ENCODE measurements around the gene SNX13.
"Not testable (repeated sequence)": the region's sequence is repeated elsewhere in the genome, so short reads cannot be mapped to it uniquely, and the experiment has no call there.

SNX13 gene

DNA sequence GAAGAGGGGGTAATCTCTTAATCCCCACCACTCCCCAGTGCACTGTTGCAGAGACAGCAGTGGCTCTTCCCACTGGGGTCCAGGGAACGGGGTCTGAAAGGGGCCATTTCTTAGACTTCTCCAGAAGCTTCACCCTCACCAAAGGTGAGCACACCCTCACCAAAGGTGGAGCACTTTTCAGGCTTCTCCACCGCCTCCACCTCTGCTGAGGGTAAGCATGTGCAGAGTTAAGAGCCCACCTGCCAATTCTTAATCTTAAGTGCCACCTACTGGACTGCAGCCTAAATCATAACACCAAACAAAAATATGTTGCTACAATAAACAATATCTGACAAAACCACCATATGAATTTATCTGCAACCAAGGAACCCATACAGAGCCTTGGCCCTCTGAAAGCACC is 27.0 kb downstream of the SNX13 start:
- Histone ChIP-seq H3K9ac (ENCODE audit: insufficient read length) (no peak overlapping the region), H3K27ac (no peak overlapping the region), H3K4me3 (no peak overlapping the region), H3K9me3 (ENCODE audit: low read depth, low read length) (peaks cover 15% of the 10 kb centered on the region; the same call in 1 of the 2 replicates), H3K36me3 (ENCODE audit: insufficient read depth, low read length) (peaks cover 15% of the 10 kb centered on the region; the same call in 1 of the 2 replicates)
- DNase-seq (ENCODE audit: low read depth, low spot score) = no peak
- no peak for TF ChIP-seq POLR2AphosphoS5 (IDR thresholded peaks at IDR 0.05; ENCODE audit: borderline replicate concordance, low read depth, low read length)
- no peak for TF ChIP-seq FOXP2 (optimal IDR thresholded peaks at IDR 0.05; ENCODE audit: control extremely low read depth, extremely low read length, insufficient read depth)

DNA sequence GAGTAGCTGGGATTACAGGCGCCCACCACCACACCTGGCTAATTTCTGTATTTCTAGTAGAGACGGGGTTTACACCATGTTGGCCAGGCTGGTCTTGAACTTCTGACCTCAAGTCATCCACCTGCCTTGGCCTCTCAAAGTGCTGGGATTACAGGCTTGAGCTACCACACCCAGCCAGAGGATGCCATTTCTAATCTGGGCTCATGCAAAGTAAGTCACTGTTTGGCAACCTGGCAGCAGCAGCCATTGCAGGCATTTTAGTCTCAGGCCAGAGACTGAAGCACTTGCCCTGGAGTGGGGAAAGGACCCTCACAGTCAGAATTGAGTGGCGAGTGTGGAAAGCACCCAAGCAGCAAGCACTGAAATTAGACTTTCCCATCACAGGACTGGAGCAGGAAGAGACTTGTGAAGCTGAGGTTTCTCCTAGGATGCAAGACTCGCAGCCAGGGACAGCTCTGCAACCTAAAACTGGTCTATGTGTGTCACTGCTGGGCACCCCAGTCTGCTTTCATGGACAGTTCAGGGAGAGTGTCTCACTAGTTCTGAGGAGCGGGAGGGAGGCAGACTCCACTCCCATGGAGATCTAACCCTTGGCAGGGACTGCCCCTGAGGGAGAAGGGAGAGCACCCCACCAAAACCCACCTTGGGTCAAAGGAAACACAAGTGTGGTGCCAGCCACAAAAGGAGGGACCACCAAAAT is 27.6 kb downstream of the SNX13 start:
- peaks cover 17% of the 10 kb centered on the region; the same call in 1 of the 2 replicates for H3K36me3 ChIP-seq (ENCODE audit: insufficient read depth, low read length)
- H3K27ac ChIP-seq = no peak overlapping the region
- TF ChIP-seq EZH2 (IDR thresholded peaks at IDR 0.05) (no peak), FOXP2 (optimal IDR thresholded peaks at IDR 0.05; ENCODE audit: control extremely low read depth, extremely low read length, insufficient read depth) (no peak), POLR2AphosphoS5 (IDR thresholded peaks at IDR 0.05; ENCODE audit: borderline replicate concordance, low read depth, low read length) (no peak)
- DNase-seq (ENCODE audit: low read depth, low spot score) = no peak
- H3K4me3 ChIP-seq = no peak overlapping the region
- peaks cover 12% of the 10 kb centered on the region; the same call in 1 of the 2 replicates for H3K9me3 ChIP-seq (ENCODE audit: low read depth, low read length)
- no peak overlapping the region for H3K9ac ChIP-seq (ENCODE audit: insufficient read length)

DNA sequence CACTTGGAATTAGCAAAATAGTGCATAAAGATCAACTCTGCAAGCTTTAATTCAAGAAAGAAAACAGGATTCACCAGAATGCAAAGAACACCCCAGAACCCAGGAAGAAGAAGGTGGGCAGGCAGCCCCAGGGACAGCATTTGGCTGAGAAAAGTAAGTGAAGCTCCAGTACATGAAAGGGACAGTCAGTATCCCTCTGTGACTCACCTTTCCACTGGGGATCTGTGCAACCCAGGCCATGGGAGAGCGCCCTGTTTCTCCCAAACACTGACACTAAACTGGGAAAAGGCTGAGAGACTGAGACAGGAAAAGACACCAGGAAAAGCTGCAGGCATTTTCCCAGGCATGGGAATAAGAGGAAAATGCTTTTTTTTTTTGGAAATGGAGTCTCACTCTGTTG is 28.2 kb downstream of the SNX13 start:
- Histone ChIP-seq H3K9me3 (ENCODE audit: low read depth, low read length) (peaks cover 6% of the 10 kb centered on the region; the same call in 1 of the 2 replicates), H3K27ac (no peak overlapping the region), H3K9ac (ENCODE audit: insufficient read length) (no peak overlapping the region), H3K36me3 (ENCODE audit: insufficient read depth, low read length) (peaks cover 20% of the 10 kb centered on the region; the same call in 1 of the 2 replicates), H3K4me3 (no peak overlapping the region)
- no peak for DNase-seq (ENCODE audit: low read depth, low spot score)
- TF ChIP-seq FOXP2 (optimal IDR thresholded peaks at IDR 0.05; ENCODE audit: control extremely low read depth, extremely low read length, insufficient read depth) (no peak), EZH2 (IDR thresholded peaks at IDR 0.05) (no peak), POLR2AphosphoS5 (IDR thresholded peaks at IDR 0.05; ENCODE audit: borderline replicate concordance, low read depth, low read length) (no peak)

DNA sequence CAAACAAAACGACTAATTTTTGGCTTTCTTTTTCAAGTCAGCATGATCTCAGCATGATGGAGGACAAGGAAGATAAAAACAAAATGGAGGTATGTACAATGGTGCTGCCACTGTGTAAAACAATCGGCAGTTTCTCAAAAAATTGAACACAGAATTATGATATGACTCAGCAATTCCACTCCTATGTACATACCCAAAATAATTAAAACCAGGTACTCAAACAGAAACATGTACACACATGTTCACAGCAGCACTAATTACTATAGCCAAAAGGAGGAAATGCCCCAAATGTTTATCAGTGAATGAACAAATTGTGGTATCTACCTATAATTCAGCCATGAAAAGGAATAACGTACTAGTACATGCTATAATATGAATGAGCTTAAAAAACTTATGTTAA is 29.9 kb downstream of the SNX13 start:
- no peak for DNase-seq (ENCODE audit: low read depth, low spot score)
- Histone ChIP-seq H3K27ac (no peak overlapping the region), H3K9ac (ENCODE audit: insufficient read length) (no peak overlapping the region), H3K36me3 (ENCODE audit: insufficient read depth, low read length) (peaks cover 22% of the 10 kb centered on the region; the same call in 1 of the 2 replicates), H3K4me3 (no peak overlapping the region), H3K9me3 (ENCODE audit: low read depth, low read length) (peaks cover 3% of the 10 kb centered on the region; the same call in 1 of the 2 replicates)
- TF ChIP-seq EZH2 (IDR thresholded peaks at IDR 0.05) (no peak), POLR2AphosphoS5 (IDR thresholded peaks at IDR 0.05; ENCODE audit: borderline replicate concordance, low read depth, low read length) (no peak), FOXP2 (optimal IDR thresholded peaks at IDR 0.05; ENCODE audit: control extremely low read depth, extremely low read length, insufficient read depth) (no peak)

DNA sequence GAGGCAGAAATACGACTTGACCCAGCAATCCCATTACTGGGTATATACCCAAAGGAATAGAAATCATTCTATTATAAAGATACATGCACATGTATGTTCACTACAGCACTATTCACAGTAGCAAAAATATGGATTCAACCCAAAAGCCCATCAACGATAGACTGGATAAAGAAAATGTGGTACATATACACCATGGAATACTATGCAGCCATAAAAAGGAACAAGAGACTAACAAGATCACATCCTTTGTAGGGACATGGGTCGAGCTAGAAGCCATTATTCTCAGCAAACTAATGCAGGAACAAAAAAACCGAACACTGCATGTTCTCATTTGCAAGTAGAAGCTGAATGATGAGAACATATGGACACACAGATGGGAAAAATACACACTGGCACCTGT is 31.0 kb downstream of the SNX13 start:
- DNase-seq (ENCODE audit: low read depth, low spot score); H3K9ac ChIP-seq (ENCODE audit: insufficient read length): not testable (repeated sequence)
- peaks cover 22% of the 10 kb centered on the region; the same call in 1 of the 2 replicates for H3K36me3 ChIP-seq (ENCODE audit: insufficient read depth, low read length)

DNA sequence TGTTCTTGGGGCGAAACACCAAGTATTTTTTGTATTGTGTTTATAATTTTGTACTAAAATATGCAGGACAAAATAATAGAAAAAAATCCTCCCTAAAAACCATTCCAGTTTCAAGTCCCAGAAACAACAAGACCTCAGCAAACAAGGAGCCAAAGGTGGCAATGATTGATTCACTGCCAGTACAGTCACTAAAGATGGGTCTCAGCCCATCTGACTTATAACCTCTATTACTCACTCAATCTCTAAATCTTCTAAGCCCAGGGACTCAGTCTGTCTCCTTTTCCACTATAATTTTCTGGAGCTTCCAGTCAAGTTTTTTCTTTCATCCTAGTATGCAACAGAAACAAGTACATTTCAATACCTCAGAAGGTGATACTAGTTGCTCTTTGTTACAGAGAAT is 33.3 kb downstream of the SNX13 start:
- Histone ChIP-seq H3K9me3 (ENCODE audit: low read depth, low read length) (peaks cover 3% of the 10 kb centered on the region; the same call in 1 of the 2 replicates), H3K4me3 (no peak overlapping the region), H3K36me3 (ENCODE audit: insufficient read depth, low read length) (peaks cover 22% of the 10 kb centered on the region; the same call in 1 of the 2 replicates), H3K27ac (no peak overlapping the region), H3K9ac (ENCODE audit: insufficient read length) (no peak overlapping the region)
- no peak for DNase-seq (ENCODE audit: low read depth, low spot score)
- TF ChIP-seq EZH2 (IDR thresholded peaks at IDR 0.05) (no peak), POLR2AphosphoS5 (IDR thresholded peaks at IDR 0.05; ENCODE audit: borderline replicate concordance, low read depth, low read length) (no peak), FOXP2 (optimal IDR thresholded peaks at IDR 0.05; ENCODE audit: control extremely low read depth, extremely low read length, insufficient read depth) (no peak)

More for the DNA sequence above, 31.0 kb downstream of the SNX13 start:
- H3K4me3 ChIP-seq; H3K9me3 ChIP-seq (ENCODE audit: low read depth, low read length); H3K27ac ChIP-seq: not testable (repeated sequence)

DNA sequence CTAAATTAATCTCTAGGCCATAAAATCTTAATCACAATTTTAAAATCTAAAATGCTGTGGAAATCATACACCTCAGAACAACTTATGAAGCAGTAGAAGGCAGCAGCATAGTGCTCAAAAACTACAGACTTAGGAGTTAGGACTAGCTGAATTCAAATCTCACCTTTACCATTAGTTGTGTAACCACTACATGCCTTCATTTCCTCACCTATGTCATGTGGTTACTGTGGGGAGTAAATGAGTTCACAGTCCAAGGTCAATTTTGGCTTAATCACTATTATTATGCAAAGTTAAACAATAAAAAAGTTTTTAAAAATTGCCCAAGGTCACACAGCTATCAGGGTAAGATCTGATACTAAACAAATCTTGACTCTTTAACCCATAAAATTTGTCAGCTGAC is 37.0 kb downstream of the SNX13 start:
- no peak overlapping the region for H3K27ac ChIP-seq
- H3K4me3 ChIP-seq = no peak overlapping the region
- TF ChIP-seq FOXP2 (optimal IDR thresholded peaks at IDR 0.05; ENCODE audit: control extremely low read depth, extremely low read length, insufficient read depth) = no peak
- H3K9ac ChIP-seq (ENCODE audit: insufficient read length) = no peak overlapping the region
- no peaks in the 10 kb centered on the region for H3K9me3 ChIP-seq (ENCODE audit: low read depth, low read length)
- no peak for DNase-seq (ENCODE audit: low read depth, low spot score)
- 0 out of 2 replicates have a peak, but pooled peaks cover 7% of the 10 kb centered on the region for H3K36me3 ChIP-seq (ENCODE audit: insufficient read depth, low read length)

DNA sequence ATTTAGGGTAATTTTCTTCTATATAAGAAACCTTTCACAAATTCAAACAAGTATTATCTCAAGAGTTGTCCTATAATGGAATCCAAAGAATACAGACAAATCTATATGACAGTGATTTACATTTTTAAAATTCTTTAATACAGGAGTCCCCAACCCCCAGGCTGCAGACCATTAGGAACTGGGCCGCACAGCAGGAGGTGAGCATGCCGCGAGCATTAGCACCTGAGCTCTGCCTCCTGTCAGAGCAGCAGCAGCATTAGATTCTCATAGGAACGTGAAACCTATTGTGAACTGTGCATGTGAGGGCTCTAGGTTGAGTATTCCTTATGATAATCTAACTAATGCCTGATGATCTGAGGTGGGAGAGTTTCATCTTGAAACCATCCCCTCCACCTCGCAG is 37.7 kb downstream of the SNX13 start:
- Histone ChIP-seq H3K9ac (ENCODE audit: insufficient read length) (no peak overlapping the region), H3K4me3 (no peak overlapping the region), H3K27ac (no peak overlapping the region), H3K9me3 (ENCODE audit: low read depth, low read length) (no peaks in the 10 kb centered on the region), H3K36me3 (ENCODE audit: insufficient read depth, low read length) (0 out of 2 replicates have a peak, but pooled peaks cover 4% of the 10 kb centered on the region)
- DNase-seq (ENCODE audit: low read depth, low spot score) = no peak
- TF ChIP-seq FOXP2 (optimal IDR thresholded peaks at IDR 0.05; ENCODE audit: control extremely low read depth, extremely low read length, insufficient read depth) (no peak), POLR2AphosphoS5 (IDR thresholded peaks at IDR 0.05; ENCODE audit: borderline replicate concordance, low read depth, low read length) (no peak), EZH2 (IDR thresholded peaks at IDR 0.05) (no peak)

DNA sequence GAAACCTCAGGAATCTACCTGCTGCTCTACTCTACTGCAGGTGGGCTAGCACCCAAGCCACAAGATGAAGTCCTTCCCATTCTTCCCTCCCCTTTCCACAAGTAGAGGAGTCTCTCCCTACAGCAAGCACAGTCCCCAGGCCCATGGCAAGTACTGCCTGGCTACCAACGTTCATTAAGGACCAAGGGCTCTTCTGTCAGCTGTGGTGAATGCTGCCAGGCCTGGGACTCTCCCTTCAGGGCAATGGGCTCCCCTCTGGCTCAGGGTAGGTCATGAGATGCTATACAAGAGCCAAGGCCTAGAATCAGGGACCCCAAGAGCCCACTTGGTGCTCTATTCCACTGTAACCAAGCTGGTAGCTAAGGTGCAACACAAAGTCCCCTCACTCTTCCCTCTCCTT is 39.8 kb downstream of the SNX13 start:
- H3K36me3 ChIP-seq (ENCODE audit: insufficient read depth, low read length) = peaks cover 9% of the 10 kb centered on the region
- no peak overlapping the region for H3K4me3 ChIP-seq
- no peak overlapping the region for H3K27ac ChIP-seq
- no peak for TF ChIP-seq EZH2 (IDR thresholded peaks at IDR 0.05)
- no peak for TF ChIP-seq FOXP2 (optimal IDR thresholded peaks at IDR 0.05; ENCODE audit: control extremely low read depth, extremely low read length, insufficient read depth)
- no peak for TF ChIP-seq POLR2AphosphoS5 (IDR thresholded peaks at IDR 0.05; ENCODE audit: borderline replicate concordance, low read depth, low read length)
- no peaks in the 10 kb centered on the region for H3K9me3 ChIP-seq (ENCODE audit: low read depth, low read length)
- no peak for DNase-seq (ENCODE audit: low read depth, low spot score)
- no peak overlapping the region for H3K9ac ChIP-seq (ENCODE audit: insufficient read length)
